GM23248 (cell line): Measurements from ENCODE around the gene EMC1.

Experiments used
- EZH2 ChIP-seq: fragments of 200-600 bp; sonication (generic); IDR thresholded peaks from 2 replicates; pipeline ENCODE4 v1.6.1; 2018; ENCODE audit warnings: antibody characterized with exemption, mild to moderate bottlenecking; ENCODE audit not compliant: insufficient read depth, poor library complexity, severe bottlenecking
- EZH2phosphoT487 ChIP-seq: fragments of 200-600 bp; sonication (generic); IDR thresholded peaks from 2 replicates; pipeline ENCODE4 v1.6.1; 2018; ENCODE audit warnings: antibody characterized with exemption, moderate library complexity, mild to moderate bottlenecking, low read depth; ENCODE audit not compliant: insufficient read depth

DNA sequence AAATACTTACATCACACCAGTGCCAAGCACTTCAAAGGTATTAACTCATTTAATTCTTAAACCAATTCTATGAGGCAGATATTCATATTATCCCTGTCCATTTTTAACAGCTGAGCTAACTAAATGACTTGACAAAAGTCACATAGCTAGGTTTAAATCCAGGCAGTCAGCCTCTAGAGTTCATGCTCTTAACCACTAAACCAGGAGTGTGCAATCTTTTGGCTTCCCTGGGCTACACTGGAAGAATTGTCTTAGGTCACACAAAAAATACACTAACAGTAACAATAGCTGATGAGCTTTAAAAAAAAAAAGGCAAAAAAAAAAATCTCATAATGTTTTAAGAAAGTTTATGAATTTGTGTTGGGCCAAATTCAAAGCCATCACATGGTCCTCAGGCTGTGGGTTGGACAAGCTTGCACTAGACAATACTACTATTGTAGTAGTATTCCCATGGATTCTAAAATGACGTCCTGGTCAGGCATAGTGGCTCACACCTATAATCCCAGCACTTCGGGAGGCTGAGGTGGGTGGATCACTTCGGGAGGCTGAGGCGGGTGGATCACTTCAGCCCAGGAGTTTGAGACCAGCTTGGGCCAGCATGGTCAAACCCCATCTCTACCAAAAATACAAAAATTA lies 51.2 kb downstream of the EMC1 start:
- TF ChIP-seq EZH2phosphoT487 = no peak
- no peak for TF ChIP-seq EZH2
